Chondrocyte (in vitro differentiated cells): ENCODE measurements around the gene ADGRB2. TPM values are rescaled to one million over a fixed set of nuclear protein-coding genes. Genes with fewer than 3 reads are reported as not detected.
A peak's percentile ranks its signal among the peaks of the same experiment; 100 is the strongest.

Experiments used
- DNase-seq: peaks from one replicate; pipeline ENCODE4 v3.0.0; 2021; ENCODE audit warnings: mixed read lengths, low spot score
- H3K27ac Mint-ChIP-seq: one replicate; pipeline ENCODE4 v1.8.0; 2021; ENCODE audit warnings: mild to moderate bottlenecking, moderate library complexity, mixed read lengths; ENCODE audit not compliant: unreplicated experiment
- H3K27me3 Mint-ChIP-seq: 2 replicates; pipeline ENCODE4 v1.8.0; 2021; ENCODE audit warnings: low read depth, mixed read lengths
- H3K36me3 Mint-ChIP-seq: 2 replicates; pipeline ENCODE4 v1.8.0; 2021; ENCODE audit warnings: low read depth, mixed read lengths
- H3K4me1 Mint-ChIP-seq: 2 replicates; pipeline ENCODE4 v1.8.0; 2021; ENCODE audit warnings: low read depth, mild to moderate bottlenecking, mixed read lengths
- H3K4me3 Mint-ChIP-seq: one replicate; pipeline ENCODE4 v1.8.0; 2021; ENCODE audit warnings: mild to moderate bottlenecking, moderate library complexity, mixed read lengths; ENCODE audit not compliant: unreplicated experiment
- H3K9me3 Mint-ChIP-seq: 2 replicates; pipeline ENCODE4 v1.8.0; 2021; ENCODE audit warnings: low read depth, mixed read lengths
- total RNA-seq: library from RNA; stranded (reverse); gene quantifications from 3 replicates; pipeline ENCODE4 v1.2.1, GENCODE V29; 2021
- TF ChIP-seq, protein P1 (sequence below): fragments of 200-600 bp; sonication (generic); IDR thresholded peaks from 2 replicates; pipeline ENCODE4 v1.5.0; 2021; ENCODE audit warnings: antibody characterized with exemption, mild to moderate bottlenecking, moderate library complexity

The ADGRB2 gene
- total RNA-seq, 1 donor from 2014 or later, result 11.9 TPM

DNA sequence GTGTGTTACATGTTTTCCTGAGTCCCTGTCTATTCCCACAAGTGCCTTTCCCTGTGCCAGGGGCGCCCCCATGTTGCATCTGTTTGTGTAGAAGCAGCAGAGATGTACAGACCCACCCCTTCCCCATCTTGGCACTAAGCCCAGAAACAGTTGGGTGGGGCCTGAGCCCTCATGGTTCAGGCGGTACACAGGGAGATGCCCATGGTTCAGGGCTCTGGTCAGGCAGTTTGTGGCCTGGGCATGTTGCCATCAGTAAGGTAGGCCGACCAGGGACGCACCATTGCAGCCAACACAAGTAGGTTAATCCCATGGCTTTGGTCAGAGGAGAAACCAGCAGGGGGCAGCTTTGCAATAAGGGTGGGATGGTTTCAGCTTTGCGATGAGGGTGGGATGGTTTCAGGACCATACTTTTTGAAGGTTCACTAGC is 914 bp upstream of the ADGRB2 start:
- Mint-ChIP-seq H3K9me3 (no peaks in the 10 kb centered on the region), H3K36me3 (no peaks in the 10 kb centered on the region), H3K27ac (no peak overlapping the region), H3K27me3 (no peaks in the 10 kb centered on the region), H3K4me1 (peaks cover 33% of the 10 kb centered on the region), H3K4me3 (no peak overlapping the region)
- TF ChIP-seq, protein P1, sequence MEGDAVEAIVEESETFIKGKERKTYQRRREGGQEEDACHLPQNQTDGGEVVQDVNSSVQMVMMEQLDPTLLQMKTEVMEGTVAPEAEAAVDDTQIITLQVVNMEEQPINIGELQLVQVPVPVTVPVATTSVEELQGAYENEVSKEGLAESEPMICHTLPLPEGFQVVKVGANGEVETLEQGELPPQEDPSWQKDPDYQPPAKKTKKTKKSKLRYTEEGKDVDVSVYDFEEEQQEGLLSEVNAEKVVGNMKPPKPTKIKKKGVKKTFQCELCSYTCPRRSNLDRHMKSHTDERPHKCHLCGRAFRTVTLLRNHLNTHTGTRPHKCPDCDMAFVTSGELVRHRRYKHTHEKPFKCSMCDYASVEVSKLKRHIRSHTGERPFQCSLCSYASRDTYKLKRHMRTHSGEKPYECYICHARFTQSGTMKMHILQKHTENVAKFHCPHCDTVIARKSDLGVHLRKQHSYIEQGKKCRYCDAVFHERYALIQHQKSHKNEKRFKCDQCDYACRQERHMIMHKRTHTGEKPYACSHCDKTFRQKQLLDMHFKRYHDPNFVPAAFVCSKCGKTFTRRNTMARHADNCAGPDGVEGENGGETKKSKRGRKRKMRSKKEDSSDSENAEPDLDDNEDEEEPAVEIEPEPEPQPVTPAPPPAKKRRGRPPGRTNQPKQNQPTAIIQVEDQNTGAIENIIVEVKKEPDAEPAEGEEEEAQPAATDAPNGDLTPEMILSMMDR, result peak; percentile 49
- no peak for DNase-seq

DNA sequence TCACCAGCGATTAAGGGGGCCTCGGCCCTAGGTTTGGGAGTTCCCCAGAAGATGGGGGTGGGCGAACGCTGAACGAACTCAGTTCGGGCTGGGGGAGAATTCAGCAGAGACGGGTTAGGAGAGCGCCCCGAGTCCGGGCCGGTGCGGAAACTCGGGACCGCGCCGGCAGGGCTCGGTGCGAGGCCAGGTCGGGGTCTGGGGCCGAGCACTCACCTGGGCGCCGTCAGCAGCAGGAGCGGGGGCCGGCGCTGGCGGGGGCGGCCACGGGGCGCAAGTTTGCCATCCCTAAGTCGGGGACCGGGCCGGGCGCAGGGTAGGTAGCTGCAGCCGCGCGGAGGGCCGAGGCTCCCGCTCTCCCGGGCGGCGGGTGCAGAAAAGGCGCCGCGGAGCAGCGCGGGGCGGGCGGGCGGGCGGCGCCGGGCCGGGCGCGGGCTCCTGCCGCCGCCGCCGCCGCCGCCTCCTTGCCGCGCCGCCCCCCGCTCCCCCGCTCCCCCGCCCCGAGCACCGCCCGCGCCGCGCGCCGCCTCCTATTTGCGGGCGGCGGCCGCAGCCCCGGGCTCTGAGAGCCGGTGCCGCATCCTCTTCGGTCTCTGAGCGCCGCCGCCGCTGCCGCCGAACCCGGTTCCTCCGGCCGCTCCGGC is 349 bp downstream of the ADGRB2 start:
- Mint-ChIP-seq H3K27me3 (no peaks in the 10 kb centered on the region), H3K4me1 (peaks cover 31% of the 10 kb centered on the region)

DNA sequence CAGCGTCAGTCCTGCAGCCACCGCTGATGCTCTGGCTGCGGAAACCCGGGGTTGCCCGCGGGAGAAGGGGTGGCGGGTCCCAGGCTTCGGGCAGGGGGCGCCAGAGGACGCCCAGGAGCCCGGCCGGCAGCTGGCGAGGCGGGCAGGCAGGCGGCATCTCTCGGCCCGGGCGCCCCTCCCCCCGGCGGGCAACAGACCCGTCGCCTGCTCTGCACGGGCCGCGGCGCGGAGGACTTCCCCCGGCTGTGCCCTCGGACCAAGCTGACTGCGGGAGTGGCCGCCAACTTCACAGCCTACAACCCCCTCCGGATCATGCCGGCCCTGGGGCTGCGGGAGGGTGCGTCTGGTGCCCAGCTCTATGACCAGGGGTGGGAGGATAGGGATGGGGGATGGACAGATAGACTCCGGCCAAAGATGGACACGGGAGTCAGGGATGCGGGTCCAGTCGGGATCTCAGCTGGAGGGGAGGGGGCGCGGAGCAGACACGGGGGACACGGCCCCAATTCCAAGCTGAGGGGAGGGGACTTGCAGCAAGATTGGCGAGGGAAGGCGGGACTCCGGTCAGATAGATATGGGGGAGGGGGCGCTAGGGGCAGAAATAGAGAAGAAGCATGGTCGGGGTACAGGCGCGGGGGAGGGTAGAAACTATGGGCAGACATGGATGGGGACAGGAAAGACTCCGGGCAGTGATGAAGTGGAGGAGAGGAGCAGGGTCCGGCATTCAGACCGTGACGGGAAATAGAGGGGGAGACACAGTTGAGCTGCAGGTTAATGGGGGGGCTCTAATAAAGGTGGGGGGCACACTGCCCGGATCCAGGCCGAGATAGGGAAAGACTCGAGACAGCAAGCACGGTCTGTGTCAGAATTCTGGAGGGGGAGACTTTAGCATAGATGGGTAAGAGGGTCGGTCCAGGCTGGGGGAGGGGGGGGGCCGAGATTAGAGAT is 1.1 kb downstream of the ADGRB2 start:
- no peak for DNase-seq
- Mint-ChIP-seq H3K27me3 (no peaks in the 10 kb centered on the region), H3K36me3 (no peaks in the 10 kb centered on the region), H3K4me3 (peak overlapping the region; percentile 79), H3K4me1 (peaks cover 31% of the 10 kb centered on the region), H3K27ac (no peak overlapping the region), H3K9me3 (no peaks in the 10 kb centered on the region)
- TF ChIP-seq, protein P1, result peak; percentile 83

More for the DNA sequence above, 349 bp downstream of the ADGRB2 start:
- TF ChIP-seq, protein P1, result no peak
- DNase-seq, result no peak
- no peaks in the 10 kb centered on the region for H3K36me3 Mint-ChIP-seq
- H3K4me3 Mint-ChIP-seq, result peak overlapping the region; percentile 79
- H3K27ac Mint-ChIP-seq, result no peak overlapping the region
- H3K9me3 Mint-ChIP-seq, result no peaks in the 10 kb centered on the region

DNA sequence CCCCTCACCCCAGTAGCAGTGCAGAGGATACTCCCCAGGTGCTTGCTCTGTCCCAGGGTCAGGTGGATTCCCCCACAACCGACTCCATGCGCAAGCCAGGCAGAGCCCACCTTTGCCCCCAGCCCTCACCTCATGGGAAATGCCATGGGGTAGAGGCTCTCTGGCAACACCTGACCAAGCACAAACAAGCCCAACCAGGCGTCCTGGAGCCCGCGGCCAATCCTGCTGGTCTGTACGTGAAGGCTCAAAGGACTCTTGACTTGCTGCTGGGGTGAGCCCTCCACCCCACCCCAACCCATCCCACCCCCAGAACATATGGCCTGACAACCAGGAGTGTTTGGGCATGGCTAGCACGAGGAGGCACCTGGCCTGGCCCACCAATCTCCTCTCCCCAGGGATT is 1.8 kb downstream of the ADGRB2 start:
- Mint-ChIP-seq H3K4me1 (peaks cover 31% of the 10 kb centered on the region), H3K27me3 (no peaks in the 10 kb centered on the region), H3K4me3 (peak overlapping the region; percentile 2), H3K9me3 (no peaks in the 10 kb centered on the region), H3K27ac (no peak overlapping the region), H3K36me3 (no peaks in the 10 kb centered on the region)
- DNase-seq, result no peak
- TF ChIP-seq, protein P1, result no peak

DNA sequence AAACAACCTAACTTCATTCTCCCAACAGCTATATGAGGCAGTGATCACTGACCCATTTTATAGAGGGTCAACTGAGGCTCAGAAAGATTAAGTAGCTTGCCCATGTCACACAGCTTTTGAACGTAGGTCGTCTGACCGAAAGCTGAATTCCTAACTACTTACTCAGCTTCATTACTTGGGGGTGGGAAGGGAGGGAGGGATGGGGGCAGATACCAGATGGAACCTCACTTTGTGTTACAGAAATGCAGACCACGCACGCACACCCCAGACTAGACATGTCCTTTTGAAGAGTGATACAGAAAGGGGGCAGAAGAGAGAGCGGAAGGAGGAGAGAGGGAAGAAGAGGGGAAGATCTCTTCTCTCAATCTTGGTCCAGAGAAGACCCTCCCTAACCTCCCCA is 2.3 kb downstream of the ADGRB2 start:
- H3K27ac Mint-ChIP-seq, result no peak overlapping the region
- no peaks in the 10 kb centered on the region for H3K9me3 Mint-ChIP-seq
- H3K4me3 Mint-ChIP-seq, result no peak overlapping the region
- no peaks in the 10 kb centered on the region for H3K36me3 Mint-ChIP-seq
- peaks cover 31% of the 10 kb centered on the region for H3K4me1 Mint-ChIP-seq
- TF ChIP-seq, protein P1, result no peak
- no peaks in the 10 kb centered on the region for H3K27me3 Mint-ChIP-seq
- DNase-seq, result no peak
